Measurements from ENCODE around the gene HGS. TPM values are rescaled to one million over a fixed set of nuclear protein-coding genes. Genes with fewer than 3 reads are reported as not detected.

The HGS gene
- total and polyA plus RNA-seq, 2 of the 13 experiments (the other 11 are each of a cell fraction or from before 2014, with no cell fraction given), result 73.3 to 78.1 TPM

- peak; percentile 17 for ATAC-seq
- H4K20me1 ChIP-seq (ENCODE audit: insufficient read depth, low read length), result no peaks in the 10 kb centered on the region
- H3K27me3 ChIP-seq (ENCODE audit: control insufficient read depth in 1 of 2, insufficient read depth in 2 of 2, low read length in 2 of 2), result no peaks in the 10 kb centered on the region
- CTCF ChIA-PET (ENCODE audit: low intra/inter-chr PET ratio, low total read pairs), result no interaction called here
- 85% methylated on average over 12 of the region's 17 CpGs for WGBS (ENCODE audit: low lambda C conversion rate)
- H3K9ac ChIP-seq (ENCODE audit: insufficient read depth, low read depth, low read length), result no peak overlapping the region
- FAIRE-seq, result no peak
- H3K36me3 ChIP-seq (replicated peaks in 1 of 2; ENCODE audit: control insufficient read depth in 1 of 2, insufficient read depth in 2 of 2, low read length in 2 of 2), result peaks cover 19 to 25% of the 10 kb centered on the region in 2 experiments; a peak in 4 of 5 replicates
- H3K4me3 ChIP-seq (replicated peaks in 1 of 3; ENCODE audit: insufficient read depth in 1 of 3, low read depth in 2 of 3, low read length in 3 of 3), result no peak overlapping the region
- no peak overlapping the region for H3K27ac ChIP-seq (ENCODE audit: extremely low read length, insufficient read depth, low read length)
- no peaks in the 10 kb centered on the region for H3K9me3 ChIP-seq (ENCODE audit: low read length)
- intact Hi-C loops (cut with micrococcal nuclease; ENCODE audit: unreplicated experiment) (no loop called here), in situ Hi-C loops (cut with HindIII; ENCODE audit: extremely low pct_ligation_motif_present, low pct_unique_long_range_greater_than_20kb) (no loop called here)
- no peak overlapping the region for H3K4me2 ChIP-seq (ENCODE audit: low read depth, low read length)
- no TSS peak for BruUV-seq (replicated peaks)
- H2AFZ ChIP-seq (ENCODE audit: low read length), result no peak overlapping the region
- POLR2A ChIA-PET, result interaction anchor here (3.8 kb wide), 1 partner anchor 26 kb away, joined by 13 read pairs; the partner anchor contains the start of gene MRPL12
- no peaks in the 10 kb centered on the region for H3K79me2 ChIP-seq (ENCODE audit: insufficient read depth, low read length)
- peak; percentile 72 for TF ChIP-seq AGO2 (optimal IDR thresholded peaks at IDR 0.05; ENCODE audit: low read depth, low read length)
- no peak for TF ChIP-seq SMC3 (IDR thresholded peaks at IDR 0.05; ENCODE audit: low read length)
- no peak for TF ChIP-seq MAFF (IDR thresholded peaks at IDR 0.05; ENCODE audit: low read depth, low read length)
- TF ChIP-seq HNRNPL (IDR thresholded peaks at IDR 0.05; ENCODE audit: low read depth, low read length), result 0 out of 2 replicates have a peak, but pooled peaks have one; percentile 10
- TF ChIP-seq POLR2A (IDR thresholded peaks at IDR 0.05; ENCODE audit: insufficient read depth in 1 of 2, low read depth in 2 of 2, low read length in 2 of 2), result 0 out of 4 replicates have a peak, but pooled peaks of 1 of the 2 experiments have one; percentile 26
- no peak for TF ChIP-seq ARNT (IDR thresholded peaks at IDR 0.05)
- H3K4me1 ChIP-seq (ENCODE audit: insufficient read depth, low read length), result peaks cover 24% of the 10 kb centered on the region
- DNase-seq (ENCODE audit: low spot score), result no peak
Observed at GRCh38 chr17:81676906-81677305, 6.9 kb upstream of the HGS start.

- DNase-seq (ENCODE audit: low spot score), result peak; percentile 38
- peak overlapping the region; percentile 59 for H3K27ac ChIP-seq (ENCODE audit: extremely low read length, insufficient read depth, low read length)
- no peak for FAIRE-seq
- intact Hi-C loops (cut with micrococcal nuclease; ENCODE audit: unreplicated experiment), result no loop called here
- H3K4me1 ChIP-seq (ENCODE audit: insufficient read depth, low read length), result peaks cover 39% of the 10 kb centered on the region
- peak overlapping the region; percentile 46 for H3K4me2 ChIP-seq (ENCODE audit: low read depth, low read length)
- 54% methylated on average over 11 of the region's 11 CpGs for WGBS (ENCODE audit: low lambda C conversion rate)
- H3K79me2 ChIP-seq (ENCODE audit: insufficient read depth, low read length), result peaks cover 26% of the 10 kb centered on the region
- H3K9ac ChIP-seq (ENCODE audit: insufficient read depth, low read depth, low read length), result peak overlapping the region; percentile 31
- ChIA-PET CTCF (ENCODE audit: low intra/inter-chr PET ratio, low total read pairs) (no interaction called here), POLR2A (interaction anchor here (1.0 to 3.0 kb wide), 4 partner anchors 13 to 28 kb away, joined by 3 to 13 read pairs (median 4); partner anchors contain the start of genes CCDC137, MRPL12 and OXLD1)
- ATAC-seq, result no peak; the same call in 2 of the 3 replicates
- no peaks in the 10 kb centered on the region for H4K20me1 ChIP-seq (ENCODE audit: insufficient read depth, low read length)
- peak overlapping the region in 1 of 3 experiments; percentile 6; a peak in 1 of 6 replicates for H3K4me3 ChIP-seq (replicated peaks in 1 of 3; ENCODE audit: insufficient read depth in 1 of 3, low read depth in 2 of 3, low read length in 3 of 3)
- no TSS peak for BruUV-seq (replicated peaks)
- H3K27me3 ChIP-seq (ENCODE audit: control insufficient read depth in 1 of 2, insufficient read depth in 2 of 2, low read length in 2 of 2), result no peaks in the 10 kb centered on the region; a peak in 1 of 5 replicates
- H3K9me3 ChIP-seq (ENCODE audit: low read length), result no peaks in the 10 kb centered on the region
- in situ Hi-C loops (cut with HindIII; ENCODE audit: extremely low pct_ligation_motif_present, low pct_unique_long_range_greater_than_20kb), result no loop called here
- no peak overlapping the region for H2AFZ ChIP-seq (ENCODE audit: low read length)
- peaks cover 2% of the 10 kb centered on the region in 2 experiments; a peak in 2 of 5 replicates for H3K36me3 ChIP-seq (replicated peaks in 1 of 2; ENCODE audit: control insufficient read depth in 1 of 2, insufficient read depth in 2 of 2, low read length in 2 of 2)
- TF ChIP-seq ZBTB26 (CRISPR knock-in tag; IDR thresholded peaks at IDR 0.05; ENCODE audit: borderline replicate concordance) (0 out of 2 replicates have a peak, but pooled peaks have one; percentile 24), ZNF687 (CRISPR knock-in tag; IDR thresholded peaks at IDR 0.05) (peak; percentile 71), HOXA3 (CRISPR knock-in tag; IDR thresholded peaks at IDR 0.05) (peak; percentile 36; the same call in 1 of the 2 replicates), SALL1 (CRISPR knock-in tag; IDR thresholded peaks at IDR 0.05) (0 out of 2 replicates have a peak, but pooled peaks have one; percentile 37), PHF21A (CRISPR knock-in tag; IDR thresholded peaks at IDR 0.05) (0 out of 2 replicates have a peak, but pooled peaks have one; percentile 19), RBFOX2 (IDR thresholded peaks at IDR 0.05; ENCODE audit: low read depth, low read length) (0 out of 2 replicates have a peak, but pooled peaks have one; percentile 23), ETV5 (CRISPR knock-in tag; IDR thresholded peaks at IDR 0.05; ENCODE audit: borderline replicate concordance) (peak; percentile 77; the same call in 1 of the 2 replicates), ZSCAN25 (CRISPR knock-in tag; IDR thresholded peaks at IDR 0.05) (0 out of 2 replicates have a peak, but pooled peaks have one; percentile 23)
Observed at GRCh38 chr17:81680150-81680549, 3.7 kb upstream of the HGS start.
